ENCODE results near the gene RSPH1. TPM values are rescaled to one million over a fixed set of nuclear protein-coding genes. Genes with fewer than 3 reads are reported as not detected.

RSPH1 gene
- total RNA-seq, 1 experiment from 2014 or later: 0.31 TPM

GRCh38 chr21:42518215-42518614 lies 22.2 kb upstream of the RSPH1 start:
- Mint-ChIP-seq H3K9me3 (no peaks in the 10 kb centered on the region), H3K27me3 (ENCODE audit: low read depth) (peaks cover under 1% of the 10 kb centered on the region), H3K36me3 (ENCODE audit: insufficient read depth in 1 of 3, low read depth in 3 of 3) (peaks cover 10 to 64% (median 38%) of the 10 kb centered on the region in 3 experiments; a peak in 6 of 7 replicates), H3K4me1 (peaks cover 38 to 43% of the 10 kb centered on the region in 2 experiments), H3K4me3 (no peak overlapping the region), H3K27ac (no peak overlapping the region)
- H4K8ac ChIP-seq (replicated peaks; ENCODE audit: insufficient read length, low read depth, low read length): no peak overlapping the region
- no peak overlapping the region for H3K4ac ChIP-seq (ENCODE audit: low read depth, low read length)
- no peak overlapping the region for H4K91ac ChIP-seq (ENCODE audit: insufficient read length, low read depth, low read length)
- no peak overlapping the region for H3K27ac ChIP-seq (ENCODE audit: insufficient read length, low read depth, low read length)
- H3K4me1 ChIP-seq (ENCODE audit: insufficient read depth, low read length): peaks cover 9% of the 10 kb centered on the region; the same call in 1 of the 2 replicates
- no peak overlapping the region for H3T11ph ChIP-seq (ENCODE audit: low read length)
- H3K18ac ChIP-seq (ENCODE audit: insufficient read length, low read depth, low read length): no peak overlapping the region
- H3K79me1 ChIP-seq (ENCODE audit: insufficient read depth, low read depth, low read length, poor library complexity, severe bottlenecking): no peaks in the 10 kb centered on the region
- H2BK5ac ChIP-seq (ENCODE audit: insufficient read length, low read length): no peak overlapping the region
- no peak overlapping the region for H2BK15ac ChIP-seq (ENCODE audit: low read depth, low read length)
- H3K23ac ChIP-seq (ENCODE audit: insufficient read length, low read depth, low read length): no peak overlapping the region
- no peak overlapping the region for H3K9ac ChIP-seq (ENCODE audit: extremely low read depth, insufficient read length, low read length)
- TF ChIP-seq CTCF (conservative IDR thresholded peaks at IDR 0.05): no peak
- no peaks in the 10 kb centered on the region for H4K20me1 ChIP-seq (ENCODE audit: control insufficient read depth, insufficient read depth, insufficient read length)
- H2BK120ac ChIP-seq (ENCODE audit: low read depth, low read length, poor library complexity, severe bottlenecking): no peak overlapping the region
- H2AK5ac ChIP-seq (ENCODE audit: insufficient read length, low read length): no peak overlapping the region
- no peaks in the 10 kb centered on the region for H3K27me3 ChIP-seq (ENCODE audit: insufficient read depth, low read length)
- no peak for DNase-seq
- H3K9me3 ChIP-seq (ENCODE audit: control insufficient read depth, low read depth, low read length): no peaks in the 10 kb centered on the region
- H3K56ac ChIP-seq (ENCODE audit: insufficient read length, low read depth, low read length): no peak overlapping the region
- WGBS (ENCODE audit: extremely low coverage, insufficient read length, low lambda C conversion rate): no CpG with 5 or more reads among the region's 11 CpGs
- no peak overlapping the region for H3K14ac ChIP-seq (ENCODE audit: insufficient read depth, low read length)
- no peak overlapping the region for H2AFZ ChIP-seq (ENCODE audit: low read length)
- H2BK20ac ChIP-seq (ENCODE audit: low read depth, low read length, poor library complexity, severe bottlenecking): no peak overlapping the region
- peaks cover 10% of the 10 kb centered on the region for H3K23me2 ChIP-seq (ENCODE audit: insufficient read length, low read depth, low read length, poor library complexity, severe bottlenecking)
- H3K4me2 ChIP-seq (ENCODE audit: insufficient read depth, insufficient read length, low read length): no peak overlapping the region
- H3K79me2 ChIP-seq (ENCODE audit: insufficient read depth, low read length): no peaks in the 10 kb centered on the region
- no peak overlapping the region for H4K5ac ChIP-seq (ENCODE audit: insufficient read length, low read depth, low read length)
- H2BK12ac ChIP-seq (ENCODE audit: insufficient read length, low read depth, low read length): no peak overlapping the region

All from H9 (cell line).